Liver (tissue), 9 donors: ENCODE results near the gene CDH23. TPM values are rescaled to one million over a fixed set of nuclear protein-coding genes. Genes with fewer than 3 reads are reported as not detected.

Experiments
- DNase-seq: peaks from one replicate; pipeline ENCODE4 v3.0.0-alpha.2; 2017; ENCODE audit warnings: low spot score
- H3K27ac ChIP-seq, 2 donors: one replicate each; pipeline ENCODE4 v1.7.0; 2013; ENCODE audit warnings: inconsistent platforms in 2 of 2, low read length in 2 of 2, control low read depth in 1 of 2, low read depth in 1 of 2, mild to moderate bottlenecking in 1 of 2
- H3K27me3 ChIP-seq, 4 donors: one replicate each; pipeline versions ENCODE4 v1.6.1 to v1.7.0; 2013; ENCODE audit warnings: low read length in 3 of 4, inconsistent platforms in 1 of 4, mild to moderate bottlenecking in 1 of 4, moderate library complexity in 1 of 4; ENCODE audit not compliant: control insufficient read depth in 4 of 4, insufficient read depth in 4 of 4
- H3K36me3 ChIP-seq, 4 donors: one replicate each; pipeline versions ENCODE4 v1.6.1 to v1.7.0; 2013; ENCODE audit warnings: low read length in 3 of 4, mild to moderate bottlenecking in 3 of 4, low read depth in 1 of 4, moderate library complexity in 1 of 4; ENCODE audit not compliant: control insufficient read depth in 4 of 4, insufficient read depth in 3 of 4
- H3K4me1 ChIP-seq, 4 donors: one replicate each; pipeline versions ENCODE4 v1.6.1 to v1.7.0; 2013; ENCODE audit warnings: low read length in 3 of 4, mild to moderate bottlenecking in 3 of 4, moderate library complexity in 1 of 4; ENCODE audit not compliant: control insufficient read depth in 4 of 4, insufficient read depth in 4 of 4
- H3K4me3 ChIP-seq, 3 donors: one replicate each; pipeline versions ENCODE4 v1.6.1 to v1.7.0; 2013; ENCODE audit warnings: low read length in 3 of 3, control low read depth in 1 of 3, low read depth in 1 of 3, mild to moderate bottlenecking in 1 of 3
- H3K9ac ChIP-seq, 2 donors: one replicate each; pipeline ENCODE4 v1.7.0; 2013; ENCODE audit warnings: low read length in 2 of 2, mild to moderate bottlenecking in 2 of 2, moderate library complexity in 2 of 2, control low read depth in 1 of 2, low read depth in 1 of 2
- H3K9me3 ChIP-seq, 4 donors: one replicate each; pipeline versions ENCODE4 v1.6.1 to v1.7.0; 2013; ENCODE audit warnings: low read length in 3 of 4; ENCODE audit not compliant: control insufficient read depth in 4 of 4
- EGR1 ChIP-seq, 2 donors: IDR thresholded peaks; 2 replicates each; pipeline ENCODE4 v1.6.1; 2016 to 2018; ENCODE audit warnings: antibody characterized with exemption in 2 of 2, low read depth in 2 of 2
- FOXA1 ChIP-seq: IDR thresholded peaks from 2 replicates; pipeline ENCODE4 v1.6.1; 2016; ENCODE audit warnings: antibody characterized with exemption
- GABPA ChIP-seq, 2 donors: IDR thresholded peaks in 1 of 2; conservative IDR thresholded peaks in 1 of 2; 2 replicates each; pipeline ENCODE4 v1.6.1; 2016; ENCODE audit warnings: antibody characterized with exemption in 2 of 2, mild to moderate bottlenecking in 1 of 2, moderate library complexity in 1 of 2
- HNF4A ChIP-seq, 2 donors: conservative IDR thresholded peaks; 2 replicates each; pipeline ENCODE4 v1.6.1; 2016; ENCODE audit warnings: antibody characterized with exemption in 2 of 2, mild to moderate bottlenecking in 2 of 2
- NR2F2 ChIP-seq: IDR thresholded peaks from 2 replicates; pipeline ENCODE4 v1.6.1; 2016; ENCODE audit warnings: antibody characterized with exemption
- RAD21 ChIP-seq, 2 donors: IDR thresholded peaks; 2 replicates each; pipeline ENCODE4 v1.6.1; 2016; ENCODE audit warnings: antibody characterized with exemption in 2 of 2, mild to moderate bottlenecking in 2 of 2
- RXRA ChIP-seq, 2 donors: IDR thresholded peaks; 2 replicates each; pipeline ENCODE4 v1.6.1; 2017 to 2018; ENCODE audit warnings: antibody characterized with exemption in 2 of 2, mild to moderate bottlenecking in 1 of 2
- SP1 ChIP-seq: IDR thresholded peaks from 2 replicates; pipeline ENCODE4 v1.6.1; 2018; ENCODE audit warnings: antibody characterized with exemption, mild to moderate bottlenecking
- TAF1 ChIP-seq: conservative IDR thresholded peaks from 2 replicates; pipeline ENCODE4 v1.6.1; 2016; ENCODE audit warnings: antibody characterized with exemption, mild to moderate bottlenecking
- YY1 ChIP-seq: IDR thresholded peaks from 2 replicates; pipeline ENCODE4 v1.6.1; 2016; ENCODE audit warnings: antibody characterized with exemption, mild to moderate bottlenecking
- WGBS: extraction: QIAGEN DNeasy Blood & Tissue Kit; methylation state at CpG from one replicate; pipeline ENCODE4 v1.1.7; 2013; 5-methylcytosine and 5-hydroxymethylcytosine counted together
- polyA plus RNA-seq, 2 donors: library from polyadenylated mRNA; stranded (reverse) in 1 of 2; unstranded in 1 of 2; fragments of 200-250 nt in 1 of 2; fragments of >200 nt in 1 of 2; fragmentation: Nextera tagmentation in 1 of 2; extraction: Ambion mirVana in 1 of 2; gene quantifications; one replicate each; pipeline versions ENCODE4 v1.2.1 to v1.2.3, GENCODE V29; 2013 to 2015
- total RNA-seq, 2 donors: library from RNA; depleted of rRNA; stranded (reverse); fragments of >200 nt; gene quantifications; one replicate each; pipeline ENCODE4 v1.2.3, GENCODE V29; 2014
- TF ChIP-seq, protein P1 (sequence below): IDR thresholded peaks from 2 replicates; pipeline ENCODE4 v1.6.1; 2016; ENCODE audit warnings: antibody characterized with exemption
- TF ChIP-seq, protein P2 (sequence below): IDR thresholded peaks from 2 replicates; pipeline ENCODE4 v1.6.1; 2016; ENCODE audit warnings: antibody characterized with exemption, mild to moderate bottlenecking
- TF ChIP-seq, protein P3 (sequence below): fragments of 150-350 bp; IDR thresholded peaks from 2 replicates; pipeline ENCODE4 v1.5.1; 2017; ENCODE audit warnings: improper control_type of control experiment, low read depth, low read length; ENCODE audit not compliant: missing input control
- TF ChIP-seq, protein P4 (sequence below): IDR thresholded peaks from 2 replicates; pipeline ENCODE4 v1.6.1; 2016; ENCODE audit warnings: antibody characterized with exemption
- donor health status: healthy.
- donor health status: healthy.
- donor health status: healthy.
- donor health status: healthy.
- donor health status: healthy.

The CDH23 gene
- total and polyA plus RNA-seq, 4 donors = 1.5 to 4.7 (median 3.4) TPM

DNA sequence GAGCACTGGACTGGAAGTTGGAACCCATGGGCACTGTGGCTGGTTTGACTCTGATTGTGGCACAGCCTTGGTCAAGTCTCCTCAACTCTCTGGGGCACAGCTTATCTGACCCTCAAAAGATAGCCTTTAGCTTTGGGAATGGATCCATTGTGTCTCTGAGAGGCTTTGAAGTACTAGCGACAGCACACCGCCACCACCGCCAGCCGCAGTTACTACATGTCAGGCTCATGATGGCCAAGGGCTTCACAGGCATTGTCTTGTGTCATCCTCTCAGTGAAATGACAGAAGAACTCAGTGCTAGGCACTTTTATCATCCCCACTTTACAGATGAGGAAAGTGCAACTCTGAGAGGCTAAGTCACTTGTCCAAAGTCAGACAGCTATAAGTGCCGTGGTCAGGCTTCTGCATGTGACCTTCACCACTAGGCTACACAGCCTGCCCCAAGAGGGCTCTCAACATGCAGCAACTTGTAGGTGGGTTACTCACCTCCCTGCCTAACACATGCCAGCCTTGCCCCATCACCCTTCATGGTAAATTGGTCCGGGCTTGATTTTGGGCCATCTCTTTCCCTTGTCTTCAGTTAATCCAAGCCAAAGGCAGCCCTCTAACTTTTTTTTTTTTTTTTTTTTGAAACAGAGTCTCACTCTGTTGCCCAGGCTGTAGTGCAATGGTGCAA is 278.7 kb downstream of the CDH23 start:
- H3K9ac ChIP-seq = no peak overlapping the region
- H3K27ac ChIP-seq = no peak overlapping the region
- TF ChIP-seq, protein P1, sequence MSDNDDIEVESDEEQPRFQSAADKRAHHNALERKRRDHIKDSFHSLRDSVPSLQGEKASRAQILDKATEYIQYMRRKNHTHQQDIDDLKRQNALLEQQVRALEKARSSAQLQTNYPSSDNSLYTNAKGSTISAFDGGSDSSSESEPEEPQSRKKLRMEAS = no peak
- TF ChIP-seq SP1 = no peak
- TF ChIP-seq TAF1 = no peak
- no peak for TF ChIP-seq FOXA1
- TF ChIP-seq, protein P2, sequence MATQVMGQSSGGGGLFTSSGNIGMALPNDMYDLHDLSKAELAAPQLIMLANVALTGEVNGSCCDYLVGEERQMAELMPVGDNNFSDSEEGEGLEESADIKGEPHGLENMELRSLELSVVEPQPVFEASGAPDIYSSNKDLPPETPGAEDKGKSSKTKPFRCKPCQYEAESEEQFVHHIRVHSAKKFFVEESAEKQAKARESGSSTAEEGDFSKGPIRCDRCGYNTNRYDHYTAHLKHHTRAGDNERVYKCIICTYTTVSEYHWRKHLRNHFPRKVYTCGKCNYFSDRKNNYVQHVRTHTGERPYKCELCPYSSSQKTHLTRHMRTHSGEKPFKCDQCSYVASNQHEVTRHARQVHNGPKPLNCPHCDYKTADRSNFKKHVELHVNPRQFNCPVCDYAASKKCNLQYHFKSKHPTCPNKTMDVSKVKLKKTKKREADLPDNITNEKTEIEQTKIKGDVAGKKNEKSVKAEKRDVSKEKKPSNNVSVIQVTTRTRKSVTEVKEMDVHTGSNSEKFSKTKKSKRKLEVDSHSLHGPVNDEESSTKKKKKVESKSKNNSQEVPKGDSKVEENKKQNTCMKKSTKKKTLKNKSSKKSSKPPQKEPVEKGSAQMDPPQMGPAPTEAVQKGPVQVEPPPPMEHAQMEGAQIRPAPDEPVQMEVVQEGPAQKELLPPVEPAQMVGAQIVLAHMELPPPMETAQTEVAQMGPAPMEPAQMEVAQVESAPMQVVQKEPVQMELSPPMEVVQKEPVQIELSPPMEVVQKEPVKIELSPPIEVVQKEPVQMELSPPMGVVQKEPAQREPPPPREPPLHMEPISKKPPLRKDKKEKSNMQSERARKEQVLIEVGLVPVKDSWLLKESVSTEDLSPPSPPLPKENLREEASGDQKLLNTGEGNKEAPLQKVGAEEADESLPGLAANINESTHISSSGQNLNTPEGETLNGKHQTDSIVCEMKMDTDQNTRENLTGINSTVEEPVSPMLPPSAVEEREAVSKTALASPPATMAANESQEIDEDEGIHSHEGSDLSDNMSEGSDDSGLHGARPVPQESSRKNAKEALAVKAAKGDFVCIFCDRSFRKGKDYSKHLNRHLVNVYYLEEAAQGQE = no peak
- TF ChIP-seq, protein P3, sequence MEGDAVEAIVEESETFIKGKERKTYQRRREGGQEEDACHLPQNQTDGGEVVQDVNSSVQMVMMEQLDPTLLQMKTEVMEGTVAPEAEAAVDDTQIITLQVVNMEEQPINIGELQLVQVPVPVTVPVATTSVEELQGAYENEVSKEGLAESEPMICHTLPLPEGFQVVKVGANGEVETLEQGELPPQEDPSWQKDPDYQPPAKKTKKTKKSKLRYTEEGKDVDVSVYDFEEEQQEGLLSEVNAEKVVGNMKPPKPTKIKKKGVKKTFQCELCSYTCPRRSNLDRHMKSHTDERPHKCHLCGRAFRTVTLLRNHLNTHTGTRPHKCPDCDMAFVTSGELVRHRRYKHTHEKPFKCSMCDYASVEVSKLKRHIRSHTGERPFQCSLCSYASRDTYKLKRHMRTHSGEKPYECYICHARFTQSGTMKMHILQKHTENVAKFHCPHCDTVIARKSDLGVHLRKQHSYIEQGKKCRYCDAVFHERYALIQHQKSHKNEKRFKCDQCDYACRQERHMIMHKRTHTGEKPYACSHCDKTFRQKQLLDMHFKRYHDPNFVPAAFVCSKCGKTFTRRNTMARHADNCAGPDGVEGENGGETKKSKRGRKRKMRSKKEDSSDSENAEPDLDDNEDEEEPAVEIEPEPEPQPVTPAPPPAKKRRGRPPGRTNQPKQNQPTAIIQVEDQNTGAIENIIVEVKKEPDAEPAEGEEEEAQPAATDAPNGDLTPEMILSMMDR = no peak
- no peak for TF ChIP-seq NR2F2
- TF ChIP-seq RAD21 (IDR thresholded peaks at IDR 0.05) = no peak
- TF ChIP-seq HNF4A (conservative IDR thresholded peaks at IDR 0.05) = no peak
- TF ChIP-seq, protein P4, sequence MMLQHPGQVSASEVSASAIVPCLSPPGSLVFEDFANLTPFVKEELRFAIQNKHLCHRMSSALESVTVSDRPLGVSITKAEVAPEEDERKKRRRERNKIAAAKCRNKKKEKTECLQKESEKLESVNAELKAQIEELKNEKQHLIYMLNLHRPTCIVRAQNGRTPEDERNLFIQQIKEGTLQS = no peak
- H3K36me3 ChIP-seq = peaks cover 0 to 6% (median 0%) of the 10 kb centered on the region in 4 donors
- no peaks in the 10 kb centered on the region for H3K4me1 ChIP-seq
- no peak for DNase-seq
- H3K9me3 ChIP-seq = no peaks in the 10 kb centered on the region
- WGBS = 96% methylated on average over 6 of the region's 6 CpGs
- no peak overlapping the region for H3K4me3 ChIP-seq
- no peaks in the 10 kb centered on the region for H3K27me3 ChIP-seq

DNA sequence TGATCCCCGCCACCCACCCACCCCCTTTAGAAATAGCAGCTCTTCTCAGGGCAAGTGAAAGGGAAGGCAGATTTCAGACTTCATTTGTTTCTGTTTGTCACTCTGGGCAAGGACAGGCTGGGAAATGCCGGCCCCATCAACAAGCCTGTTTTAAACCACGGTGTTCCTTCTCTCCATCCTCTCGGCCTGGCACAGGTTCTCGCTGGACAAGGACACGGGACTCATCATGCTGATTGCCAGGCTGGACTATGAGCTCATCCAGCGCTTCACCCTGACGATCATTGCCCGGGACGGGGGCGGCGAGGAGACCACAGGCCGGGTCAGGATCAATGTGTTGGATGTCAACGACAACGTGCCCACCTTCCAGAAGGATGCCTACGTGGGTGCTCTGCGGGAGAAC is 280.5 kb downstream of the CDH23 start:
- Histone ChIP-seq H3K9me3 (no peaks in the 10 kb centered on the region), H3K36me3 (peaks cover 0 to 6% (median 0%) of the 10 kb centered on the region in 4 donors), H3K4me3 (no peak overlapping the region), H3K9ac (no peak overlapping the region), H3K27ac (no peak overlapping the region), H3K27me3 (no peaks in the 10 kb centered on the region), H3K4me1 (no peaks in the 10 kb centered on the region)
- TF ChIP-seq RXRA (IDR thresholded peaks at IDR 0.05) (no peak), HNF4A (conservative IDR thresholded peaks at IDR 0.05) (no peak), SP1 (no peak), EGR1 (IDR thresholded peaks at IDR 0.05; ENCODE audit: low read depth in 2 of 2) (no peak), YY1 (no peak), GABPA (IDR thresholded peaks at IDR 0.05 in 1 of 2, conservative IDR thresholded peaks at IDR 0.05 in 1 of 2) (no peak)
- TF ChIP-seq, protein P1 = no peak
- whole genome bisulfite sequencing = 96% methylated on average over 17 of the region's 17 CpGs
- no peak for DNase-seq
